ENCODE results near the gene TCERG1L. TPM values are rescaled to one million over a fixed set of nuclear protein-coding genes. Genes with fewer than 3 reads are reported as not detected.

Gene TCERG1L
- total and polyA plus RNA-seq, 9 of the 15 experiments (the other 6 are each of a cell fraction or from before 2014, with no cell fraction given), result not detected

DNA sequence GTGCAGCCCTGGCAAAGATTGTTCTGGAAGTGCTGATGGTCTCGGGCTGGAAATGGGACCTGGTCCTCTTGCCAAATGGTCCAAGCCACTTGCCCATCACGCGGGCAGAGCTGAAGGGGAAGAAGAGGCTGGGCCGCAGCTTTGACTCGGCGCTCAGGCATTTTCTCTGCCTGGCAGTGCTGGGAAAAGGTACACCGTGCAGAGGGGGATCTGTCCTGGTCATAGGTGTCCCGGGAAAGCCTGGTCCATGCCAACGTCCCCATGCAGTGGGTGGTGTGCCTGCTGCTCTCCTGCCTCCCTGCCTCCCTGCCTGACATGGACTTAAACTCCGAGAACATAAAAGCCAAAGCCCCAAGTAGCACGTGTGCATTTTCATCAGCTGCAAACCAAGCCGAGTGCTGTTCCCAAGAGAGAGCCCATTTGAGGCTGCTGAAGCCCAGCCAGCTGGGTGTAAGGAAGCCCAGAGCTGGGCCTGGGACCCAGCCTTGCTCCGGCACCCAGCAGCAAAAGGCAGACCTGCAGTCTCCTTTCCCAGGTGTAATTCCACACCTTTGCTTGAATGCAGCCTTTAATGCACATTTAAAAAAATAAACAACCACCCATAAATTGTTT, 72.7 kb downstream of the TCERG1L start:
- ChIA-PET POLR2A (no interaction called here), CTCF (ENCODE audit: low intra/inter-chr PET ratio) (no interaction called here)
- ATAC-seq (no peak), FAIRE-seq (no peak), DNase-seq (ENCODE audit: extremely low read depth in 1 of 4, low spot score in 3 of 4) (no peak)
- Histone ChIP-seq H3K4me3 (no peak overlapping the region), H3K36me3 (ENCODE audit: control insufficient read depth, insufficient read depth, low read length) (no peaks in the 10 kb centered on the region), H3K4me1 (replicated peaks in 1 of 2; ENCODE audit: control insufficient read depth in 2 of 2, insufficient read depth in 2 of 2, low read length in 2 of 2) (no peaks in the 10 kb centered on the region), H3K9me3 (replicated peaks; ENCODE audit: control insufficient read depth, insufficient read depth, low read depth, low read length) (no peaks in the 10 kb centered on the region), H3K27ac (ENCODE audit: extremely low read depth, low read depth, low read length) (no peak overlapping the region), H2AFZ (ENCODE audit: low read depth, low read length) (no peak overlapping the region), H3K4me2 (ENCODE audit: insufficient read depth, low read length) (no peak overlapping the region), H4K20me1 (replicated peaks; ENCODE audit: control insufficient read depth, insufficient read depth, low read length) (no peaks in the 10 kb centered on the region), H3K9ac (ENCODE audit: insufficient read depth in 1 of 2, low read depth in 2 of 2, low read length in 2 of 2) (no peak overlapping the region), H3K9me1 (ENCODE audit: control insufficient read depth, insufficient read depth, low read length) (no peaks in the 10 kb centered on the region), H3K27me3 (ENCODE audit: control insufficient read depth in 2 of 2, insufficient read depth in 2 of 2, low read length in 2 of 2) (peaks cover 0 to 26% of the 10 kb centered on the region in 2 experiments; a peak in 2 of 5 replicates), H3K79me2 (ENCODE audit: control insufficient read depth, insufficient read depth, low read length) (no peaks in the 10 kb centered on the region)
- in situ Hi-C loops (cut with MboI) (no loop called here), intact Hi-C loops (cut with micrococcal nuclease) (no loop called here)
- TF ChIP-seq SREBF1 (IDR thresholded peaks at IDR 0.05; ENCODE audit: borderline replicate concordance, low read depth, low read length) (no peak), SMARCC2 (IDR thresholded peaks at IDR 0.05; ENCODE audit: low read depth) (no peak), SMARCB1 (IDR thresholded peaks at IDR 0.05; ENCODE audit: insufficient read length, low read depth) (no peak), HDGF (IDR thresholded peaks at IDR 0.05) (no peak), MYBL2 (IDR thresholded peaks at IDR 0.05; ENCODE audit: low read depth) (no peak), MYBL2 (CRISPR knock-in tag; IDR thresholded peaks at IDR 0.05; ENCODE audit: borderline replicate concordance) (no peak), NCOR1 (IDR thresholded peaks at IDR 0.05) (no peak), SMAD1 (IDR thresholded peaks at IDR 0.05; ENCODE audit: low read depth, low read length, partially characterized antibody) (no peak), MTF1 (CRISPR knock-in tag; IDR thresholded peaks at IDR 0.05; ENCODE audit: borderline replicate concordance) (no peak), ZBTB8A (IDR thresholded peaks at IDR 0.05; ENCODE audit: partially characterized antibody) (no peak), SETDB1 (IDR thresholded peaks at IDR 0.05; ENCODE audit: low read length) (no peak), ZNF197 (CRISPR knock-in tag; IDR thresholded peaks at IDR 0.05; ENCODE audit: low read depth) (no peak), CCAR2 (IDR thresholded peaks at IDR 0.05; ENCODE audit: low read depth, low read length) (no peak)
- TF ChIP-seq, protein P1, sequence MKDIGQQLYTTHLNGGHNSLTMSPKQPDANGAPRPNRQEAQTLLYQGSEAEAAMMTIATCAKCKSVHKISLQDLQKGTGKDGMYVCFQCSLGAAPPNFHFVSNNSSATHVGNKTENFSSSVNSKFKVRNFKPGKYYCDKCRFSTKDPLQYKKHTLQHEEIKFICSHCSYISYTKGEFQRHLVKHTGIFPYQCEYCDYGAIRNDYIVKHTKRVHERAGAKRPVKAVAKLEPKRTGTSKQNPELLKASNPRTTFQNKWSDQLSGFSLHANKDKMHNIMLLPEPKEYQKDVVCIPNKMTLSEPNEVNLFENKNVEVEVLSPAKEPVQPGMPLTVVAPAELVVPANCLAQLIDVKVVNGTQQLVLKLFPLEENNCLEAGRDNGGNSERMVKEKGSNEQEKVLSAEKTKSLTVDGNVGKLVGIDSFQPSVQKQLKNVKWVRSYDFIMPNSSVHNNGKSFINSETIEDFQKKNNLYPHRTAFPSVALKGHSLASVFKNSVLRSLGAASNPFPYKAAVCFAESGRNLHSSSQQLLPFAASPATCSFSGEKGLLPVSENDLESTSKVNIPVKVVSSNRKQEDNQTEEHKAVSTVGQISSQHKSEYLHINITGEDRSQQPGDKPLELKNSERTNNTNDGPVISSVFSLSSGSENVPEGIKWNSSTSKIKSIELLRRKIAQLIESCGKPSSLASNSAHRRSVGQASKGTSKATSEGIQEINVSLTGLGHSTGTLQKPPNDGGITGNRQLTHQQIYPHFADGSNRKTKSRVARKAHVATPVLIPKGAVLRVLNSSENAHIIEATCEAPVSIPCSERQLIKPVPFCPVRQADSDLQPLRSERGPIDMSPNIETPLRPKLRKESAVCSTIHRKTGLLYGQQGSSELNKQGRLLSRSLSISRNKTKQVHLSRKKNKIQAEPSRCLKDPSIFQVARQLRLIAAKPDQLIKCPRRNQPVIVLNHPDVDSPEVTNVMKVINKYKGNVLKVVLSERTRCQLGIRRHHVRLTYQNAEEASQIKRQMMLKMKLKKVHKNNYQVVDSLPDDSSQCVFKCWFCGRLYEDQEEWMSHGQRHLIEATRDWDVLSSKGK (CRISPR knock-in tag; IDR thresholded peaks at IDR 0.05), result no peak
- TF ChIP-seq, protein P2, sequence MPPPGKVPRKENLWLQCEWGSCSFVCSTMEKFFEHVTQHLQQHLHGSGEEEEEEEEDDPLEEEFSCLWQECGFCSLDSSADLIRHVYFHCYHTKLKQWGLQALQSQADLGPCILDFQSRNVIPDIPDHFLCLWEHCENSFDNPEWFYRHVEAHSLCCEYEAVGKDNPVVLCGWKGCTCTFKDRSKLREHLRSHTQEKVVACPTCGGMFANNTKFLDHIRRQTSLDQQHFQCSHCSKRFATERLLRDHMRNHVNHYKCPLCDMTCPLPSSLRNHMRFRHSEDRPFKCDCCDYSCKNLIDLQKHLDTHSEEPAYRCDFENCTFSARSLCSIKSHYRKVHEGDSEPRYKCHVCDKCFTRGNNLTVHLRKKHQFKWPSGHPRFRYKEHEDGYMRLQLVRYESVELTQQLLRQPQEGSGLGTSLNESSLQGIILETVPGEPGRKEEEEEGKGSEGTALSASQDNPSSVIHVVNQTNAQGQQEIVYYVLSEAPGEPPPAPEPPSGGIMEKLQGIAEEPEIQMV (tag; conservative IDR thresholded peaks at IDR 0.05; ENCODE audit: low read depth), result no peak
- TF ChIP-seq, protein P3, sequence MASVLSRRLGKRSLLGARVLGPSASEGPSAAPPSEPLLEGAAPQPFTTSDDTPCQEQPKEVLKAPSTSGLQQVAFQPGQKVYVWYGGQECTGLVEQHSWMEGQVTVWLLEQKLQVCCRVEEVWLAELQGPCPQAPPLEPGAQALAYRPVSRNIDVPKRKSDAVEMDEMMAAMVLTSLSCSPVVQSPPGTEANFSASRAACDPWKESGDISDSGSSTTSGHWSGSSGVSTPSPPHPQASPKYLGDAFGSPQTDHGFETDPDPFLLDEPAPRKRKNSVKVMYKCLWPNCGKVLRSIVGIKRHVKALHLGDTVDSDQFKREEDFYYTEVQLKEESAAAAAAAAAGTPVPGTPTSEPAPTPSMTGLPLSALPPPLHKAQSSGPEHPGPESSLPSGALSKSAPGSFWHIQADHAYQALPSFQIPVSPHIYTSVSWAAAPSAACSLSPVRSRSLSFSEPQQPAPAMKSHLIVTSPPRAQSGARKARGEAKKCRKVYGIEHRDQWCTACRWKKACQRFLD (CRISPR knock-in tag; IDR thresholded peaks at IDR 0.05), result no peak
- BruUV-seq (replicated peaks), result no TSS peak
- WGBS (ENCODE audit: insufficient coverage, low coverage, missing lambda C conversion rate), result 2% methylated on average over 9 of the region's 13 CpGs
